Choroid plexus epithelial cell (primary cell): ENCODE measurements around the gene ART3.

Experiments
- DNase-seq: peaks from one replicate; pipeline ENCODE4 v3.0.0-alpha.2; 2010; ENCODE audit warnings: low read depth
- H3K4me3 ChIP-seq: 2 replicates; pipeline ENCODE4 v1.5.1; 2011; ENCODE audit warnings: low read depth, mild to moderate bottlenecking, control low read depth, low read length, moderate library complexity
- CTCF ChIP-seq: conservative IDR thresholded peaks from 2 replicates; pipeline ENCODE4 v1.5.1; 2011; ENCODE audit warnings: low read depth, mild to moderate bottlenecking, control low read depth, inconsistent platforms, low read length, moderate library complexity

Gene ART3

GRCh38 chr4:76078033-76078613 is 3.6 kb downstream of the ART3 start:
- H3K4me3 ChIP-seq = no peak overlapping the region
- TF ChIP-seq CTCF = no peak
- peak; percentile 63 for DNase-seq

- no peak for TF ChIP-seq CTCF
- no peak for DNase-seq
- H3K4me3 ChIP-seq = no peak overlapping the region
Measured at GRCh38 chr4:76083386-76083988, 9.0 kb downstream of the ART3 start.

- H3K4me3 ChIP-seq = no peak overlapping the region
- DNase-seq = no peak
- no peak for TF ChIP-seq CTCF
Measured at GRCh38 chr4:76084542-76084941, 10.0 kb downstream of the ART3 start.

GRCh38 chr4:76087007-76087769 is 12.7 kb downstream of the ART3 start:
- peak; percentile 76 for DNase-seq
- peak; percentile 78 for TF ChIP-seq CTCF
- H3K4me3 ChIP-seq = no peak overlapping the region

- no peak overlapping the region for H3K4me3 ChIP-seq
- no peak for TF ChIP-seq CTCF
- no peak for DNase-seq
Measured at GRCh38 chr4:76088719-76089118, 14.2 kb downstream of the ART3 start.

GRCh38 chr4:76090241-76090691 is 15.8 kb downstream of the ART3 start:
- TF ChIP-seq CTCF = no peak
- no peak overlapping the region for H3K4me3 ChIP-seq
- DNase-seq = peak; percentile 97
